Epithelial cell of esophagus (primary cell): Measurements from ENCODE around the gene DHX36.

Source experiments
- DNase-seq: peaks from one replicate; pipeline ENCODE4 v3.0.0; 2010; ENCODE audit warnings: low read depth
- H3K4me3 ChIP-seq: 2 replicates; pipeline ENCODE4 v1.5.1; 2011; ENCODE audit warnings: mild to moderate bottlenecking, low read length, control low read depth
- TF ChIP-seq, protein P1 (sequence below): IDR thresholded peaks from 2 replicates; pipeline ENCODE4 v1.5.1; 2011; ENCODE audit warnings: low read depth, mild to moderate bottlenecking, low read length, control low read depth, inconsistent platforms; ENCODE audit not compliant: insufficient read depth; ENCODE audit errors: missing control alignments

Gene DHX36

DNA sequence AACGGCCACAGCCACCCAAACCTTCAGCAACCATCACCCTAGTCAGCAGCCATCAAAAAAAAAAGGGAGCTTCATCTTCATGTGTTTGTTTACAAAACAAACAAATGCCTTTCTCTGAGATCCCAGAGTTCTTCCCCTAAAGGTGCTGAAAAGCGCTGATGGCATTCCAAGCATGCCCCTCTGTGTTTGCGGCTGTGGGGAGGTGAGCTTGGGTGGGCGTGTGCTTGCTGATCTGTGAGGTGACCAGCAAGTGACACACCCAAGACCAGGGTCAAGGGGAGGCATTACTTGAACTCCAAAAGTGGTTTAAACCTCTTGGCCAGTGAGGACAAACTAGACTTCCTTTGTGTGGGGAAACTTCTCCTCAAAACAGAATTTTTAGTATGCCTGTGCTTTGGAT is 81.5 kb downstream of the DHX36 start:
- no peak for DNase-seq
- H3K4me3 ChIP-seq, result no peak overlapping the region
- TF ChIP-seq, protein P1, sequence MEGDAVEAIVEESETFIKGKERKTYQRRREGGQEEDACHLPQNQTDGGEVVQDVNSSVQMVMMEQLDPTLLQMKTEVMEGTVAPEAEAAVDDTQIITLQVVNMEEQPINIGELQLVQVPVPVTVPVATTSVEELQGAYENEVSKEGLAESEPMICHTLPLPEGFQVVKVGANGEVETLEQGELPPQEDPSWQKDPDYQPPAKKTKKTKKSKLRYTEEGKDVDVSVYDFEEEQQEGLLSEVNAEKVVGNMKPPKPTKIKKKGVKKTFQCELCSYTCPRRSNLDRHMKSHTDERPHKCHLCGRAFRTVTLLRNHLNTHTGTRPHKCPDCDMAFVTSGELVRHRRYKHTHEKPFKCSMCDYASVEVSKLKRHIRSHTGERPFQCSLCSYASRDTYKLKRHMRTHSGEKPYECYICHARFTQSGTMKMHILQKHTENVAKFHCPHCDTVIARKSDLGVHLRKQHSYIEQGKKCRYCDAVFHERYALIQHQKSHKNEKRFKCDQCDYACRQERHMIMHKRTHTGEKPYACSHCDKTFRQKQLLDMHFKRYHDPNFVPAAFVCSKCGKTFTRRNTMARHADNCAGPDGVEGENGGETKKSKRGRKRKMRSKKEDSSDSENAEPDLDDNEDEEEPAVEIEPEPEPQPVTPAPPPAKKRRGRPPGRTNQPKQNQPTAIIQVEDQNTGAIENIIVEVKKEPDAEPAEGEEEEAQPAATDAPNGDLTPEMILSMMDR, result no peak

DNA sequence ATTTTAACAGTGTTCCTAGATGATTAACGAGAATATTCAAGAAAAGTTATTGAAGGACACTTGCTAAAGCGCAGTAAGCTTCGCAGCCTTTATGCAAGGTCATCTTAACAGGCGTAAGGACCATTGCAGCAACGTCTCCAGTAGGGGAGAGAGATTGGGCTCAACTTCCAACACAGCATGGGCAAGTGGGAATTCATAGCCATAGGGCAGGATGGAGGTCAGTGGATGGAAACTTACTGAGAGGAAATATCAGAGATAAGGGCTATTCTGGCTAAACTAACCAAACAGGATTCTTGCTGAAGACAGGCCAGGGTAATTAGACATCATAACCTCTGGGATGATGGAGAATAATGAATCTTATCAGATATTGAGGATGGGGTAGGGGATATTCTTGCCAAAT is 82.8 kb downstream of the DHX36 start:
- no peak overlapping the region for H3K4me3 ChIP-seq
- DNase-seq, result no peak
- TF ChIP-seq, protein P1, result no peak

DNA sequence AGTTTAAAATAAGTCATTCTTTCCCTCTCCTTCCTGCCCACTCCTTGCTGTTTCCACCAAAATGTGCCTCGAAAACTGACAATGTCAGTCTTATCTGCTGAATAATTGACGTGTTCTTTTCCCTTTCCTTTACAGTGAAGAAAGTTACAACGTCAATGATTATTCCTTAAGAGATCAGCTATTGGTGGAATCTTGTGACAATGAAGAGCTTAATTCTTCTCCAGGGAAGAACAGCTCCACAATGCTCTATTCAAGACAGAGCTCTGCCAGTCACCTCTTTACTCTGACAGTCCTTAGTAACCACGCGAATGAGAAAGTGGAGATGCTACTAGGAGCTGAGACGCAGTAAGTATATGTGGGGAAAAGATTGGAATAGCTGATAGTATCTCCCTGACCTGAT is 84.1 kb downstream of the DHX36 start:
- no peak overlapping the region for H3K4me3 ChIP-seq
- no peak for DNase-seq
- TF ChIP-seq, protein P1, result no peak

DNA sequence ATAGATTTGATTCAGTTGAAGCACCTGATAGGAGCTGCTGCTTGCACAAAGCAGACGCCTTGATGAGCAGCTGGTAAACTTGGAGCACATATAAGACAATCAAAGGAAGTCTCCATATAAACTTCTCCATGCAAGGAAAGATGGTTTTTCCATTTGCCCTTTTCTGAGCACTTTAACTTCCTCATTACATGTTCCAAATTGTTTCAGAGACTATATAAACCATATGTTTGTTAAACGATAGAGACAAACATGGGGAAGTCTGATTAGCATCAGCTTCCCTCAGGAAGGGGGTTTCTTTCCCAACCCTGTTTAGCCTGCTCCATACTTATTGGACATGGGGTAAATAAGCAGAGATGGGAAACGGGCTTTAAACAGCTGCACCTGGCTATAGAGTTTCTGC is 88.0 kb downstream of the DHX36 start:
- no peak for DNase-seq
- H3K4me3 ChIP-seq, result no peak overlapping the region
- TF ChIP-seq, protein P1, result no peak

DNA sequence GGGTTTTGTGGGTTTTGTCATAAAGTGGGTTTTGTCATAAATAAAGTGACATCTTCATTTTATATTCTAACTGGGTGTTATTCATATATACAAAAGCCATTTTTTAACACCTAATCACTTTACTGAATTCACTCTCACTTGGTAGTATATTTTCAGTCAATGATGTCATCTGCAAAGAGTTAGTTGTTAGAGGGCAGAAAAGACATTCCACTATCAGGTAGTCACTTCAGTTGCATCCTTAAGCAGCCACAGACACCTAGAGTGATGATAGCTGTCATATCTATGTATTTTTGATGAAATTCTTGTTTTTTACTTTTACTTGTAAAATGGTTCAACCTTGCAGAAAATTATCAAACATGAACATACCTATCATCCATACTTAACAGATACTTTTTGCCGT is 89.0 kb downstream of the DHX36 start:
- H3K4me3 ChIP-seq, result no peak overlapping the region
- DNase-seq, result peak; percentile 70
- TF ChIP-seq, protein P1, result no peak

DNA sequence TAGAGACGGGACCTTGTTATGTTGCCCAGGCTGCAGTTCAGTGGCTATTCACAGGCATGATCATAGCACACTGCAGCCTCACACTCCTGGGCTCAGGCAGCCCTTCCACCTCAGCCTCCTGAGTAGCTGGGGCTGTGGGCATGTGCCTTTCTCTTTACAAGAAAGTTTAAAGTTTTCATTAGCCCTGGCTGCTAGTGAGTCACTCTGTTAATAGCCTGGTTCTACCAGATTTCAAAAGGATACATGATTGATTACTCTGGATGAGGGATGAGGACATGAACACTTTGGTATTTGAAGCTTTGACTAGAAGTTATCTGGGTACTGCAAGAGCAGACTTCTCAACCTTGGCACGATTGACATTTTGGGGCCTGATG is 95.1 kb downstream of the DHX36 start:
- H3K4me3 ChIP-seq, result no peak overlapping the region
- TF ChIP-seq, protein P1, result no peak
- DNase-seq, result peak; percentile 16

DNA sequence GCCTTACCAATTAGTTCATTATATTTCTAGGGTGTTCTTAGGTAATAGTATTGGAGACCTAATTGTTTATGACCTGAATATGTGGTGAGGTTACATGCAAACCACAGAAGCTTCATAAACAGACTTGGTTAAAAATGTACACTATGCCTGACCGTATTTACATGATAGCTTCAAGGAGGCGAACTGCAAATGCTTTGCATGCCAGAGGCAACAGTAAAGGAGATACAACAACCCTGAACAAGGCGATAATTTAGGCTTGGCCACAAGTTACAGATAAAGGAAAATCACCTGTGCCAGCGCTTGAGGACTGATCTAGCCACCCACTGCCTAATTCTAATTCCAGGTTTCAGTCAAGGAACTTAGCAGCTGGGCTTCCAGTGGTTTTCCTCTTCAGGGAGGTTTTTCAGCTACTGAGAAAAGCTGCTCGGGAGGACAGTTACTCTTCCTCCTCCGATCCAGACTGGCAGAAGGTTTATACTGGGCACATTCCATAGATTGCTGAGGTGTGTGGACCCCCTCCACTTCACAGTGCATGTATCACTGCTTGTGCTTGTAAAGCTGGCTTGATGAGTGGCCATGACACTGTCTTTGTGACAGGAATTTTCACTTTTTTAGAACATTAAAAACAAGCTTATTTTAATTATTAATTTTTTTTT is 95.6 kb downstream of the DHX36 start:
- TF ChIP-seq, protein P1, result no peak

More for the DNA sequence above, 95.6 kb downstream of the DHX36 start:
- no peak overlapping the region for H3K4me3 ChIP-seq
- no peak for DNase-seq
